GM18517 (cell line): ENCODE data around the gene SPI1.
A peak's percentile ranks its signal among the peaks of the same experiment; 100 is the strongest.

Experiments
- ATAC-seq: cut with Tn5 transposase; IDR thresholded peaks from one replicate; pipeline ENCODE4 v1.9.1; 2021; ENCODE audit warnings: mild to moderate bottlenecking, moderate library complexity; ENCODE audit not compliant: unreplicated experiment

The SPI1 gene

DNA sequence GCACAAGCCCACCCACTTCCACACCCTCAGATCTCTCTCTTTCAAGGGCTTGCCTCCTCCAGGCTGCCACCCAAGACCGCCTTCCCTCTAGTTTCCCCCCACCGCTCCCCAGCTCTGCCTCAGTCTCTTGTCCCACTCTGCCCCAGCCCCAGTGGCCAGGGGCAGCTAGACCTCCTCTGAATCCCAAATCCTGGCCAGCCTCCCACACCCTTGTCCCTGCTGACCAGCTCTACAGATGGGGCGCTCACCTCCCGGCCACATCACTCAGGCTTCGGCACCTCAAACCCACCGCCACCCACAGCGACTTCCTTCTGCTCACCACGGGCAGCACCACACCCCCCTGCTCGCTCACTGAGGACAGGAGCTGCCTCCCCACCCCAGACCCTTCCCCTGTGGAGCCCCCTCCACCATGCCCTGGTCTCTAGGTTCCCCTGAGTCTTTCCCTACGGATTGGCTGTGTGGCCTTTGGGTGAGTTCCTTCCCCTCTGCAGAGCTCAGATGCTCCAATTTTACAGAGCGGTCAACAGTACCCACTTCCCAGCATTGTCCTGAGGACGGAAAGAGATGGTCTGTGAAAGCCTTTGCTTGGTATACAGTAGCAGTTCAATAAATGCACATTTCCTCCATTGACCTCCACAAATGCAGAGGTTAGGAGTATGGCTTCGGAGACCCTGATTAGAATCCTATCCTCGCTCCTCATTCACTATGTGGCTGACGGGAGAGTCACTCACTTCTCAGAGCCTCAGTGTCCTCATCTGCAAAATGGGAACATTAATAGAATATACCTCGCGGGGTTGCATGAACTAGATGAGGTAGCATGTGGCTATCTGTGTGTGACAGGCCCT, 11.5 kb upstream of the SPI1 start:
- no peak for ATAC-seq

- no peak for ATAC-seq
Measured at GRCh38 chr11:47388697-47389576, 10.6 kb upstream of the SPI1 start.

DNA sequence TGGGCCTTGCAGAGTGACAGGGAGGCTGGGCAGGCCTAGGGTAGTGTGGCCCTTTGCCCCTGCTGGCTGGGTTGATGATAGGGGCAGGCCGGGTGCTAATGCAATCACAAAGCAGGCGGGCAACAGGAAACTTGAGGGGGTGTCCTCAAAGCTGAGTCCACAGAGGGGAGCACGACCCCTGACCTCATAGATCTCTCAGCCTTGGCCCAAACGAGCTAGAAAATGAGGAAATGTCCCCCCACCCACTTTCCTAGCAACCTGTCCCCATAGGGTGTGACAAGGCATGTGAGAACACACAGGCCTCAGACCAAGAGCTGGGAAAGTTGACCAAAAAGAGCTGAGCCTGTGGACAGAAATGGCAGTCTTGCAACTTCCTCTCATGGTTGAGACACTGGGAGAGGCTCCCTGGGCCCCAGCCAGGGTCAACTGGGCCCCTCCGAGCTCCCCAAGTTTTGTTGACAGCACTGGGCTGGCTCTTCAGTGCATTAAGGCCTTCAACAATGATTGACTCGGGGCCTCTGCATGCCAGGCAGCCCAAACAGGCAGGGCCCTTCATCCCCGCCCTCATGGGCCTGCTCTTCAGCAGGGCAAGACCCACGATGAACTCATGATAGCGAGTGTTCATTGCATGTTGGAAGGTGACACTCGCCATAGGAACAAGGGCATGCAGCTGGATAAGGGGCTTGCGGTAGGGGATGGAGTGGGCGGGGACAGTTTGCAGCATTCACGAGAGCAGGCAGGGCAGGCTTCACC, 9.8 kb upstream of the SPI1 start:
- ATAC-seq = no peak

DNA sequence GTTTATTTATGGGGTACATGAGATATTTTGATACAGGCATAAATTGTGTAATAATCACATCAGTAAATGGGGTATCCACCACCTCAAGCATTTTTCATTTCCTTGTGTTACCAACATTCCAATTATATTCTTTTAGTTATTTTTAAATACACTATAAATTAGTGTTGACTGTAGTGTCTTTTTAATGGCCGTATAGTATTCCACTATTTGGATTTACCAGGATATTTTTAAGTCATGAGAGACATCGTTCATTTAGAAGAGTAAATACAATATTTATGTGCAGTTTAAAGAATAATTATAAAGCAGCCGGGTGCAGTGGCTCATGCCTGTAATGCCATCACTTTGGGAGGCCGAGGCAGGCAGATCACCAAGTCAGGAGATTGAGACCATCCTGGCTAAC, 6.2 kb upstream of the SPI1 start:
- no peak for ATAC-seq

DNA sequence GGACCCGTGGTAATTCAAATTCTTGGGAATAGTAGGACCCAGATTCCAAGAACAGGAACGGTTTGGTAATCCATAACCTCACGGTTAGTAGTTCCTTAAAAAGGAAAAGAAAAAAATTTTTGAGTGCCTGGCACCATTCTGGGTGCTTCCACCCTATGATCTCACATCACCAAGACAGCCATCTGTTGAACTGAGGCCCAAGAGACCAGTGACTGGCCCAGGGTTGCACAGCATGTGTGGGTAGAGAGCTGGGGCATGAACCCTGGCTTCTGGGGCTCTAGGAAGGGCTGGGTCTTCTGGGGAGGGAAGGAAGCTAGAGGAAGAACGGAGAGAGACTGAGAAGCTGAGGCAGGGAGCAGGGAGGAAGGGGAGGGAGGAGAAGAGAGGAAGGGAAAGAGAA, 4.7 kb upstream of the SPI1 start:
- ATAC-seq = no peak

GRCh38 chr11:47380078-47380477, 1.7 kb upstream of the SPI1 start:
- ATAC-seq = no peak

GRCh38 chr11:47379317-47379716, 970 bp upstream of the SPI1 start:
- ATAC-seq = no peak

GRCh38 chr11:47378836-47379170, 456 bp upstream of the SPI1 start:
- peak; percentile 18 for ATAC-seq

- ATAC-seq = no peak
Measured at GRCh38 chr11:47377571-47378009, 757 bp downstream of the SPI1 start.

- no peak for ATAC-seq
Measured at GRCh38 chr11:47376525-47377371, 1.6 kb downstream of the SPI1 start.

DNA sequence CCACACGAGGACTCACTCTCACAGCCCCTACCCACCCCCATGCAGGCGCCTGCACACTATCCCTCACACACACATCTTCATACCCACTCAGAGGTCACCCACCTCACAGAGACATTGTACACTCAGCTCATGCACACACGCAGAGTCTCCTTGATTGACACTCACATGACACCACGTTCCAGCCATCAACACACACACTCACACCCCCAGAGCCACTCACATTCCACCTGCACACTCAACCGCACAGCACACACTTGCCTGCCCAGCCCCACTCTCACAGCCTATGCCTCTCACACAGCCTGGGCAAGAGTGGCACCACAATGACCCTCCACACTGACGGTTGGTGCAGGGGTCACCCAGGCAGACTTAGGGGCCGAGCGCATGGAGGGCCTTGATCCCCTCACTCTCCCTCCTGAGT, 2.2 kb downstream of the SPI1 start:
- no peak for ATAC-seq

DNA sequence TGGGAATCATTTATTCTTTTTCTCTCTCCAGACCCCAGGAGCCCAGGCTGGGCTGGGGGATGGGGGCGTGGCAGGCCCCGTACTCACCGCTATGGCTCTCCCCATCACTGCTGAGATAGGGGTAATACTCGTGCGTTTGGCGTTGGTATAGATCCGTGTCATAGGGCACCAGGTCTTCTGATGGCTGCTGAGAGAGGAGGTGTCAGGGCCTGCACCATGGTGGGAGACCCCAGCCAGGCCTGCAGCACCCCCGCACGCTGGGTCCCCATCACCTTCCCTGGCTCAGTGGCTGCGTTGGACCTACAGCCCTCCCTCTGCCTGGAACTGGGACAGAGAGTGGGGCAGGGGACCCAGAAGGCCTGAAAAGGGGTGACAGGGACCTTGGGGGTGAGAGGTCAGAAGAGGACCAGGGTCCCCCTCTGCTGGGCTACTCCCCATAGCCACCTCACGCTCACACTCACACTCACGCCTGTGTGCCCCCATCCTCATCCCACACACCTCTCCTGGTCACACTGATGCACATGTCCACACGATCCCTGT, 2.7 kb downstream of the SPI1 start:
- ATAC-seq = no peak

DNA sequence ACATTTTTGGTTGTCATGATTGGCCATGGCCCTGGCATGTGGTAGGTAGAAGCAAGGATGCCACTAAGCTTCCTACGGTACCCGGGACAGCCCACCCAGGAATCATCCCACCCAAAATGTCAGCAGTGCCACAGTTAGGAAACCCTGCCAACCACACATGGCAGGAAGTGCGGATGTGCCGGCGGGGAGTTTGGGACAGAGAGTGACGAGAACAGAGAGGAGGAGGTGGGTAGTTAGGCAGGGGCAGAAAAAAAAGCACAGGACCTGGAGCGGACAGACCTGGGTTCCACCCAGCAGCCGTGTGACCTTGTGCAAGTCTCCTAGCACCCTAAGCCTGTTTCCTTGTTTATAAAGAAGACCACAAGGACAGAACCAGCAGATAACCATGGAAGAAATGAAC, 3.3 kb downstream of the SPI1 start:
- no peak for ATAC-seq

DNA sequence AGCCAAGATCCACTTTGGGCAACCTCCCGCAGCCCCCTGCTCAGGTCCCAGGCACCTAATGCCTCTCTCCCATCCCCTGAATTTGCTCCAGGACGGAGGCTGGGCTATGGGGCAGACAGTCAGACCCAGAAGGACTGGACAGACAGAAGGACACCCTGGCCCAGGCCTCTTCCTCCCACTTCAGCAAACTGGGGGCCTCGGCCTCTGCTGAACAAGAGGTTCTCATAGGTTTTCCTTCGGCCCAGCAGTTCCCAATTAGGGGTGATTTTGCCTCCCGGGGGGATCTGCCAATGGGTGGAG, 3.7 kb downstream of the SPI1 start:
- no peak for ATAC-seq

DNA sequence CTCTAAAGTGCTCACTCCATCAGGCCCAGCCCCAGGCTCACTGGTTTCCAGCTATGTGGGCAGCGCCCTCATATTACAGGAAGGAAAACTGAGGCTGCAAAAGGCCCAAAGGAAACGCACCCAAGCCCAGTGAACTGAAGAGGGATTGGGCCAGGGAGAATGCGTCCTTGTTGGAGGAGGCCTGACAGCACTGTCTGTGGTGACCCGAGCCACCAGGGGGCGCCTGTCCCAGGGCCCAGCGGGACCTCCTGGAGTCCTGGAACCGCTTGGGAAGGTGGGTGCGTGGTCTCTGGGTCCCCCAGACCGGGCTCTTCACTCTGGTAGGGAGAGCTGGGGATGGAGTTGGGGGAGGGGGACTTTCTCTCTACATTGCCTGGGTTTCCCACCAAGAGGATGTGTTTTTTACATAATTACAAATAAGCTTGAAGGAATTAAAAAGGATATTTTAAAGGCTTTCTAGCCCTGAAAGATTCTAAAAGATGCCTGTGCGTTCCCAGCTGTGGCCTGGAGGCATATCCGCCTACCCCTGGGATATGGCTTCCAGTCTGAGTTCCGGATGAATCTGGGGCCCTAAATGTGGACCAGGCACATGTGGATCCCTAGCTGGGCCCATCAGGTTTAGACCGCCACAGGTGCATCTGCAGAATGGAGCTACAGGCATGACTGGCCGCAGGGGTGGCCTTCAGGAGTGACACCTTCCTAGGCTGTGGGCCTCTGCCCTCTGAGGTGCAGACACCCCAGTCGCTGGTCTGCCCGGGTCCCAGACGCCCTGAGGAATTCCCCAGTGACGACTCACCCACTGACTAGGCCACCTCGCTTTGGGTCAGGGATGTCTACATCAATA, 4.2 kb downstream of the SPI1 start:
- no peak for ATAC-seq

- ATAC-seq = no peak
Measured at GRCh38 chr11:47372422-47372821, 5.9 kb downstream of the SPI1 start.

DNA sequence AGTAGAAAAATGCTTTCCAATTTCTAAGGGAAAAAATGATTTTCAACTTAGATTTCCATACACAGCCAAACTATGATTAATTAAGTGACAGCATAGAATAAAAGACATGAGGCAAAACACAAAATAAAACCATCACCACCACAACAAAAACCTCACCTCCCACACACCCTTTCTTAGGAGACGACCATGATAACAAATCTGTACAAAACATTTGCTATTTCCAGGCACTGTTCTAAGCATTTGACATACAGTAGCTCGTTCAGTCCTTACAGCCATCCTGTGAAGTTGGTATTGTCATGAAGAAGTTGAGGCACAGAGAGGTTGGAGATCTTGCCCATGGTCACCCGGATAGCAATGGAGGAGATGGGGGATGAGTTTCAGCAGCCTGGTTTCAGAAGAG, 8.7 kb downstream of the SPI1 start:
- no peak for ATAC-seq

DNA sequence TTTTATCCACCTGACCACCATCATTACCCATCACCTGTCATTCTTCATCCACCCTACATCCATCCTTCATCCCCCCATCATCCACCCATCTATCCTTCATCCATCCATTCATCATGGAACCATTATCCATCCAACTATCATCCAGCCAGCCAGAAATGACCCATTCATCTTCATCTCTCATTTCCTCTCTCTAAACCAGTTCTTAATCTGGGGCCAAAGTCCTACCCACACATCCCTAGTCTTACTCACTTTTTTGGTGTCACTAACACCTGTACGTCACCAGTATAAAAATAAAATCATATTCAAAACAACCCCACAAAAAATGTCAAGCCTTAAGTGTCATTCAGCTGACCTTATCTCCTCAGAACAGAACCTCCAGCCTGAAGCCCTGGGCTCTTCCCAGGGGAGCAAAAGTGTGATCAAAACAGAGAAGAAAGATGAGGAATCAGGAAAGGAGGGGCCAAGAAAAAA, 12.3 kb downstream of the SPI1 start:
- no peak for ATAC-seq

- no peak for ATAC-seq
Measured at GRCh38 chr11:47361419-47361818, 16.9 kb downstream of the SPI1 start.
